HepG2 (cell line): ENCODE results near the gene GTF2I. TPM values are rescaled to one million over a fixed set of nuclear protein-coding genes. Genes with fewer than 3 reads are reported as not detected.

Source experiments
- ELF1 ChIP-seq: sonication (generic); formaldehyde crosslinking; IDR thresholded peaks from 2 replicates; pipeline ENCODE4 v1.4.0; 2020; ENCODE audit warnings: missing genetic modification reagents
- ESRRA ChIP-seq: sonication (generic); formaldehyde crosslinking; IDR thresholded peaks from 2 replicates; pipeline ENCODE4 v1.5.1; 2020; ENCODE audit warnings: mild to moderate bottlenecking, low read depth, missing genetic modification reagents
- ETV5 ChIP-seq: IDR thresholded peaks from 2 replicates; pipeline ENCODE4 v1.6.1; 2018; ENCODE audit warnings: missing biosample characterization, missing genetic modification reagents, inconsistent platforms, borderline replicate concordance
- HDAC2 ChIP-seq: sonication (generic); formaldehyde crosslinking; IDR thresholded peaks from 2 replicates; pipeline ENCODE4 v1.4.0; 2020; ENCODE audit warnings: missing genetic modification reagents
- HMG20A ChIP-seq: IDR thresholded peaks from 2 replicates; pipeline ENCODE4 v1.6.1; 2016; ENCODE audit warnings: borderline replicate concordance
- HMG20B ChIP-seq: conservative IDR thresholded peaks from 2 replicates; pipeline ENCODE4 v1.6.1; 2016; ENCODE audit warnings: missing genetic modification reagents, missing compliant biosample characterization
- KDM3A ChIP-seq: IDR thresholded peaks from 2 replicates; pipeline ENCODE4 v1.6.1; 2018; ENCODE audit warnings: low read depth, missing compliant biosample characterization
- MIER3 ChIP-seq: IDR thresholded peaks from 2 replicates; pipeline ENCODE4 v1.6.1; 2016; ENCODE audit warnings: missing compliant biosample characterization, borderline replicate concordance
- NCOR1 ChIP-seq: fragments of 200-600 bp; sonication (generic); IDR thresholded peaks from 2 replicates; pipeline ENCODE4 v1.7.0; 2017; ENCODE audit warnings: antibody characterized with exemption, low read length, borderline replicate concordance
- NFKB2 ChIP-seq: sonication (generic); formaldehyde crosslinking; IDR thresholded peaks from 2 replicates; pipeline ENCODE4 v1.4.0; 2020; ENCODE audit warnings: missing genetic modification reagents, borderline replicate concordance
- PLRG1 ChIP-seq: fragments of 450-650 bp; conservative IDR thresholded peaks from 2 replicates; pipeline ENCODE4 v1.6.1; 2016
- RFXAP ChIP-seq: sonication (generic); formaldehyde crosslinking; IDR thresholded peaks from 2 replicates; pipeline ENCODE4 v1.4.0; 2020; ENCODE audit warnings: missing genetic modification reagents, borderline replicate concordance
- RXRA ChIP-seq: sonication (generic); formaldehyde crosslinking; IDR thresholded peaks from 2 replicates; pipeline ENCODE4 v1.5.1; 2020; ENCODE audit warnings: missing genetic modification reagents
- SMAD3 ChIP-seq: sonication (generic); formaldehyde crosslinking; IDR thresholded peaks from 2 replicates; pipeline ENCODE4 v1.4.0; 2020; ENCODE audit warnings: missing genetic modification reagents
- SMARCE1 ChIP-seq: fragments of 450-650 bp; IDR thresholded peaks from 2 replicates; pipeline ENCODE4 v1.6.1; 2017; ENCODE audit warnings: borderline replicate concordance
- TBX3 ChIP-seq: fragments of 450-650 bp; IDR thresholded peaks from 2 replicates; pipeline ENCODE4 v1.6.1; 2017; ENCODE audit warnings: antibody characterized with exemption, mild to moderate bottlenecking, inconsistent platforms, borderline replicate concordance
- ZBTB10 ChIP-seq: sonication (generic); formaldehyde crosslinking; IDR thresholded peaks from 2 replicates; pipeline ENCODE4 v1.4.0; 2020; ENCODE audit warnings: missing genetic modification reagents, borderline replicate concordance
- ZKSCAN8 ChIP-seq: IDR thresholded peaks from 2 replicates; pipeline ENCODE4 v1.6.1; 2016; ENCODE audit warnings: borderline replicate concordance, missing genetic modification reagents, missing compliant biosample characterization
- ZNF597 ChIP-seq: sonication (generic); formaldehyde crosslinking; IDR thresholded peaks from 2 replicates; pipeline ENCODE4 v1.5.0; 2020; ENCODE audit warnings: missing genetic modification reagents
- ZNF614 ChIP-seq: IDR thresholded peaks from 2 replicates; pipeline ENCODE4 v1.6.1; 2018; ENCODE audit warnings: missing biosample characterization, missing genetic modification reagents, inconsistent platforms, borderline replicate concordance
- ZNF761 ChIP-seq: sonication (generic); formaldehyde crosslinking; conservative IDR thresholded peaks from 2 replicates; pipeline ENCODE4 v1.4.0; 2020; ENCODE audit warnings: mild to moderate bottlenecking, missing genetic modification reagents
- ZUFSP ChIP-seq: sonication (generic); formaldehyde crosslinking; IDR thresholded peaks from 2 replicates; pipeline ENCODE4 v1.9.0; 2021; ENCODE audit warnings: missing genetic modification reagents, mild to moderate bottlenecking, borderline replicate concordance
- polyA plus RNA-seq, 8 experiments: library from polyadenylated mRNA; depleted of rRNA in 3 of 8; stranded (reverse) in 7 of 8; unstranded in 1 of 8; fragments of >200 nt; fragmentation: Illumina TruSeq in 4 of 8; extraction: Trizol in 4 of 8; gene quantifications; 2 replicates each; pipeline versions ENCODE4 v1.2.1 to v1.2.3, GENCODE V29; 2011 to 2016; ENCODE audit warnings: low read depth in 4 of 8, missing spikeins in 1 of 8, mixed read lengths in 1 of 8; ENCODE audit not compliant: insufficient read depth in 1 of 8
- total RNA-seq, 5 experiments: library from RNA; depleted of rRNA; stranded (reverse); fragments of >200 nt; fragmentation: Illumina TruSeq; extraction: Trizol; gene quantifications; 2 replicates each; pipeline ENCODE4 v1.2.3, GENCODE V29; 2016; ENCODE audit warnings: low read depth in 1 of 5
- TF ChIP-seq, protein P1 (sequence below): sonication (generic); formaldehyde crosslinking; IDR thresholded peaks from 2 replicates; pipeline ENCODE4 v1.9.0; 2022; ENCODE audit warnings: low read depth, missing genetic modification reagents

The GTF2I gene
- total and polyA plus RNA-seq, 2 of the 13 experiments (the other 11 are each of a cell fraction or from before 2014, with no cell fraction given): 74.6 to 125 TPM

DNA sequence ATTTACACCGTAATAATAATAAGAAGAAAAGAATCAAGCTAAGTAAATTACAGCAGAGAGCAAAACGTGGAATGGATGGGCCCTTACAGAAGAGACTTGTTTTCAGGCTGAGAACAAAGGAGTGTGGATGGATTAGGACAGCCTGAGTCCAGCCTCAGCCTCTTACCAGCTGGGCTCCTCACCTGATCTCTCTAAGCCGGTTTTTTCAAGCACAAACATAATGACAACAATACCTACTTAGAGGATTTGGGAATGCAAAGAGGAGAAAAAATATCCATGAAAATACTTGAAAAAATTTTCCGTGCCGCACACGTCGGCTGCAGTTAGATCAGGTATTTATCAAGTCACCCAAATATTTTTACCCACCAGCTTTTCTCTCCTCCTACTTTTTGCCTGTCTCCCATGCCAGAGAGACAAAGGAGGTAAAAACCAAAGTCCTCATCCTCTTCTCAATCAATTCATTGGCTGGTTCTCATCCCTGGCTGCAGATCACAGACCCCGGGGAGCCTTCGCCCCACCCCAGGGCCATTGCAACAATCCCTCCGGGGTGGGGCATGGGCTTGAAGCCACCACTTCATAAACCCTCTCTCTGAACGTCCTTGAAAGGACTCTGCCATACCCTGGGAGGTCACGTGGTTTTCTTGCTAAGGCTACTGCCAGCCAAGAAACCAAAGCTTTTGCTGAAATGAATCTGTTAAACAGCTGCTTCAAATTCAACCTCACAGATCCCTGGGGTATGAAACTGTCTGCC, 29.7 kb upstream of the GTF2I start (continued):
- TF ChIP-seq, protein P1, sequence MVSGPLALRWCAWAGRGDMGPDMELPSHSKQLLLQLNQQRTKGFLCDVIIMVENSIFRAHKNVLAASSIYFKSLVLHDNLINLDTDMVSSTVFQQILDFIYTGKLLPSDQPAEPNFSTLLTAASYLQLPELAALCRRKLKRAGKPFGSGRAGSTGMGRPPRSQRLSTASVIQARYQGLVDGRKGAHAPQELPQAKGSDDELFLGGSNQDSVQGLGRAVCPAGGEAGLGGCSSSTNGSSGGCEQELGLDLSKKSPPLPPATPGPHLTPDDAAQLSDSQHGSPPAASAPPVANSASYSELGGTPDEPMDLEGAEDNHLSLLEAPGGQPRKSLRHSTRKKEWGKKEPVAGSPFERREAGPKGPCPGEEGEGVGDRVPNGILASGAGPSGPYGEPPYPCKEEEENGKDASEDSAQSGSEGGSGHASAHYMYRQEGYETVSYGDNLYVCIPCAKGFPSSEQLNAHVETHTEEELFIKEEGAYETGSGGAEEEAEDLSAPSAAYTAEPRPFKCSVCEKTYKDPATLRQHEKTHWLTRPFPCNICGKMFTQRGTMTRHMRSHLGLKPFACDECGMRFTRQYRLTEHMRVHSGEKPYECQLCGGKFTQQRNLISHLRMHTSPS (CRISPR knock-in tag): 0 out of 2 replicates have a peak, but pooled peaks have one; percentile 33
- TF ChIP-seq SMARCE1: no peak
- peak; percentile 13; the same call in 1 of the 2 replicates for TF ChIP-seq ZNF614 (CRISPR knock-in tag)
- TF ChIP-seq HMG20A: peak; percentile 16; the same call in 1 of the 2 replicates
- TF ChIP-seq HMG20B (CRISPR knock-in tag): peak; percentile 54; the same call in 1 of the 2 replicates
- 0 out of 2 replicates have a peak, but pooled peaks have one; percentile 43 for TF ChIP-seq NFKB2 (CRISPR knock-in tag)
- TF ChIP-seq SMAD3 (CRISPR knock-in tag): peak; percentile 36; the same call in 1 of the 2 replicates
- no peak for TF ChIP-seq KDM3A (CRISPR knock-in tag)
- TF ChIP-seq ETV5 (CRISPR knock-in tag): peak; percentile 46
- TF ChIP-seq HDAC2 (CRISPR knock-in tag): peak; percentile 48; the same call in 1 of the 2 replicates
- peak; percentile 16; the same call in 1 of the 2 replicates for TF ChIP-seq RXRA (CRISPR knock-in tag)
- TF ChIP-seq PLRG1: no peak
- TF ChIP-seq ZNF597 (CRISPR knock-in tag): no peak
- no peak for TF ChIP-seq ZBTB10 (CRISPR knock-in tag)
- TF ChIP-seq ESRRA: peak; percentile 69
- TF ChIP-seq ZUFSP (CRISPR knock-in tag): no peak
- no peak for TF ChIP-seq TBX3
- TF ChIP-seq ELF1: no peak
- peak; percentile 15; the same call in 1 of the 2 replicates for TF ChIP-seq MIER3 (CRISPR knock-in tag)
- 0 out of 2 replicates have a peak, but pooled peaks have one; percentile 25 for TF ChIP-seq NCOR1
- TF ChIP-seq ZNF761 (CRISPR knock-in tag): 0 out of 2 replicates have a peak, but pooled peaks have one; percentile 48
- TF ChIP-seq ZKSCAN8 (CRISPR knock-in tag): no peak
- TF ChIP-seq RFXAP: peak; percentile 65; the same call in 1 of the 2 replicates
